OCI-LY3 (cell line): ENCODE results near the gene ASPM.

Experiments used
- H2AFZ ChIP-seq: fragments of 200-600, 300-600 bp; shearing (Covaris generic); 2 replicates; pipeline ENCODE4 v1.6.0; 2014; ENCODE audit warnings: antibody characterized with exemption, low read depth, low read length
- H3K27ac ChIP-seq: fragments of 200-600, 300-600 bp; sonication (generic); 2 replicates; pipeline ENCODE4 v1.5.1; 2014; ENCODE audit warnings: mild to moderate bottlenecking, low read length, moderate library complexity, mixed read lengths
- H3K27me3 ChIP-seq: fragments of 200-600, 300-600 bp; sonication (generic); 2 replicates; pipeline ENCODE4 v1.6.1; 2014; ENCODE audit warnings: low read depth, low read length, mixed read lengths
- H3K36me3 ChIP-seq: fragments of 200-600, 300-600 bp; sonication (generic); replicated peaks from 2 replicates; pipeline ENCODE3; 2014; ENCODE audit warnings: low read depth, low read length, mixed read lengths
- H3K4me1 ChIP-seq: fragments of 300-600, 200-600 bp; sonication (generic); 2 replicates; pipeline ENCODE4 v1.6.1; 2014; ENCODE audit warnings: low read length, mixed read lengths
- H3K4me2 ChIP-seq: fragments of 200-600, 300-600 bp; sonication (generic); 2 replicates; pipeline ENCODE4 v1.6.1; 2014; ENCODE audit warnings: low read length, mixed read lengths
- H3K4me3 ChIP-seq: fragments of 300-600, 200-600 bp; sonication (generic); 2 replicates; pipeline ENCODE4 v1.5.1; 2014; ENCODE audit warnings: antibody characterized with exemption, mild to moderate bottlenecking, low read length, moderate library complexity
- H3K79me2 ChIP-seq: fragments of 300-600, 200-600 bp; shearing (Covaris generic); 2 replicates; pipeline ENCODE4 v1.6.1; 2014; ENCODE audit warnings: mild to moderate bottlenecking, low read length, mixed read lengths
- H3K9ac ChIP-seq: fragments of 300-600, 200-600 bp; shearing (Covaris generic); 2 replicates; pipeline ENCODE4 v1.6.0; 2014; ENCODE audit warnings: mild to moderate bottlenecking, low read length, moderate library complexity
- H3K9me3 ChIP-seq: fragments of 200-600, 300-600 bp; shearing (Covaris generic); 2 replicates; pipeline ENCODE4 v1.6.1; 2014; ENCODE audit warnings: low read length, mixed read lengths; ENCODE audit not compliant: insufficient read depth
- H4K20me1 ChIP-seq: fragments of 200-600, 300-600 bp; sonication (generic); 2 replicates; pipeline ENCODE4 v1.6.1; 2016; ENCODE audit warnings: low read length, mixed read lengths; ENCODE audit not compliant: insufficient read depth
- CTCF ChIP-seq: fragments of 200-600, 300-600 bp; sonication (generic); IDR thresholded peaks from 2 replicates; pipeline ENCODE4 v1.5.1; 2014; ENCODE audit warnings: antibody characterized with exemption, low read length, low read depth
- EZH2phosphoT487 ChIP-seq: fragments of 200-600 bp; shearing (Covaris generic); IDR thresholded peaks from 2 replicates; pipeline ENCODE4 v1.6.1; 2018; ENCODE audit warnings: antibody characterized with exemption, mixed run types, low read depth

The ASPM gene

DNA sequence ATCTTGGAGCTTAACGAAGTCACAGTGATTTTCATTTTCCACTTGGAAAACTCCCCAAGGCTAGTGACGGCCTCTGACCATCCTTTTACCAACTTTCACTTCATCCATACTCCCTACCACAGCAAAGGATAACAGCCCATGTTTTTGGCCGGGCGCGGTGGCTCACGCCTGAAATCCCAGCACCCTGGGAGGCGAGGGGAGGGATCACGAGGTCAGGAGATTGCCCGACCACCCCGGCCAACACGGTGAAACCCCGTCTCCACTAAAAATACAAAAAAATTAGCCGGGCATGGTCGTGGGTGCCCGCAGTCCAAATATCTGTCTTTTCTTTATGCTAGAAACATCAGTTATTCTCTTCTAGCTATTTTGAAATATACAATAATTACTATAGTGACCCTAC, 7.3 kb downstream of the ASPM start:
- H3K4me2 ChIP-seq, result no peak overlapping the region
- peaks cover 52% of the 10 kb centered on the region for H3K36me3 ChIP-seq
- H3K79me2 ChIP-seq, result peaks cover 64% of the 10 kb centered on the region

GRCh38 chr1:197137322-197137721, 9.1 kb downstream of the ASPM start:
- Histone ChIP-seq H3K9ac (no peak overlapping the region), H3K36me3 (peaks cover 47% of the 10 kb centered on the region), H3K9me3 (no peaks in the 10 kb centered on the region), H3K27me3 (no peaks in the 10 kb centered on the region), H3K79me2 (peaks cover 46% of the 10 kb centered on the region), H3K4me2 (no peak overlapping the region), H3K27ac (no peak overlapping the region), H3K4me1 (no peaks in the 10 kb centered on the region), H2AFZ (no peak overlapping the region), H4K20me1 (no peaks in the 10 kb centered on the region), H3K4me3 (no peak overlapping the region)
- no peak for TF ChIP-seq EZH2phosphoT487
- no peak for TF ChIP-seq CTCF

More for the DNA sequence above, 7.3 kb downstream of the ASPM start:
- no peak overlapping the region for H3K27ac ChIP-seq
- H3K9me3 ChIP-seq, result no peaks in the 10 kb centered on the region
- H3K4me3 ChIP-seq, result no peak overlapping the region
- no peaks in the 10 kb centered on the region for H3K27me3 ChIP-seq
- TF ChIP-seq CTCF, result no peak
- H4K20me1 ChIP-seq, result no peaks in the 10 kb centered on the region
- no peak overlapping the region for H3K9ac ChIP-seq
- peaks cover under 1% of the 10 kb centered on the region; the same call in 1 of the 2 replicates for H3K4me1 ChIP-seq
- no peak overlapping the region for H2AFZ ChIP-seq

GRCh38 chr1:197130677-197131304, 15.7 kb downstream of the ASPM start:
- no peak overlapping the region for H2AFZ ChIP-seq
- no peak overlapping the region for H3K4me3 ChIP-seq
- 0 out of 2 replicates have a peak, but pooled peaks cover 2% of the 10 kb centered on the region for H3K79me2 ChIP-seq
- H3K27me3 ChIP-seq, result no peaks in the 10 kb centered on the region
- H3K9me3 ChIP-seq, result no peaks in the 10 kb centered on the region
- no peak overlapping the region for H3K4me2 ChIP-seq
- H3K27ac ChIP-seq, result no peak overlapping the region
- peaks cover 49% of the 10 kb centered on the region for H3K36me3 ChIP-seq
- H3K9ac ChIP-seq, result no peak overlapping the region
- H3K4me1 ChIP-seq, result no peaks in the 10 kb centered on the region
- TF ChIP-seq CTCF (no peak), EZH2phosphoT487 (no peak)
- no peaks in the 10 kb centered on the region for H4K20me1 ChIP-seq

DNA sequence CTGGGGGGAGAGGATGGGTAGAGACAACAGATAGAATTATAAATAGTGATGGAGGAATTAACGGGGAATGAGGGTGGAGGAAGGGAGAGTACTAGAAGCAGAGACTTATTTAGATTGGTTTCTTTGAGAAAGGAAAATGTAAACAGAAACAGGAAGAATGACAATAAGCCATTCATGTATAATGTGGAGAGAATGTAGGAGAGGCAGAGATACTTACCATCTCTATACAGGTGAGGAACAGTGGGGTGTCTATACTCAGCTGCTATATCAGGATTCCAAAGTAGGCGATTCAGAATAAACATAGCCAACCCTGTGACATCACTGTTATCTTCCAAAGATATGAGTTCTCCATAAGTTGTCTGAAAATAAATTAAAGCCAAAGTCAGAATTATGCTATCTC, 16.8 kb downstream of the ASPM start:
- no peaks in the 10 kb centered on the region for H3K4me1 ChIP-seq
- no peak overlapping the region for H3K9ac ChIP-seq
- TF ChIP-seq CTCF (no peak), EZH2phosphoT487 (no peak)
- no peaks in the 10 kb centered on the region for H3K27me3 ChIP-seq
- no peaks in the 10 kb centered on the region for H3K79me2 ChIP-seq
- H4K20me1 ChIP-seq, result no peaks in the 10 kb centered on the region
- H3K9me3 ChIP-seq, result no peaks in the 10 kb centered on the region
- H3K36me3 ChIP-seq, result peaks cover 50% of the 10 kb centered on the region
- H3K27ac ChIP-seq, result no peak overlapping the region
- no peak overlapping the region for H2AFZ ChIP-seq
- no peak overlapping the region for H3K4me2 ChIP-seq
- H3K4me3 ChIP-seq, result no peak overlapping the region
